Activated CD4-positive, alpha-beta T cell treated with anti-CD3 and anti-CD28 coated beads for 1 hour (primary cell): ENCODE results near the gene STPG2.

Source experiments
- DNase-seq: peaks from one replicate; pipeline ENCODE4 v3.0.0-alpha.2; 2020

The STPG2 gene

GRCh38 chr4:98143001-98143899 is at the start of gene STPG2:
STPG2 (minus strand) TSS chr4:98143476.
- DNase-seq = peak; percentile 89

GRCh38 chr4:98185279-98185678 is 42.0 kb upstream of the STPG2 start:
- no peak for DNase-seq

GRCh38 chr4:98181809-98182208 is 38.5 kb upstream of the STPG2 start:
- DNase-seq = no peak

- DNase-seq = no peak
Measured at GRCh38 chr4:98179951-98180350, 36.7 kb upstream of the STPG2 start.

GRCh38 chr4:98176531-98176930 is 33.3 kb upstream of the STPG2 start:
- no peak for DNase-seq

- no peak for DNase-seq
Measured at GRCh38 chr4:98170035-98170434, 26.8 kb upstream of the STPG2 start.

GRCh38 chr4:98166731-98167041 is 23.4 kb upstream of the STPG2 start:
- DNase-seq = no peak

GRCh38 chr4:98166025-98166730 is 22.9 kb upstream of the STPG2 start:
- DNase-seq = no peak

GRCh38 chr4:98162696-98163095 is 19.4 kb upstream of the STPG2 start:
- no peak for DNase-seq

GRCh38 chr4:98151145-98151924 is 8.1 kb upstream of the STPG2 start:
- DNase-seq = no peak

GRCh38 chr4:98150092-98150761 is 7.0 kb upstream of the STPG2 start:
- DNase-seq = no peak

- DNase-seq = no peak
Measured at GRCh38 chr4:98148856-98149255, 5.6 kb upstream of the STPG2 start.

GRCh38 chr4:98126141-98126540 is 17.1 kb downstream of the STPG2 start:
- no peak for DNase-seq

GRCh38 chr4:98125585-98125984 is 17.7 kb downstream of the STPG2 start:
- no peak for DNase-seq

- DNase-seq = no peak
Measured at GRCh38 chr4:98117363-98117762, 25.9 kb downstream of the STPG2 start.

GRCh38 chr4:98113012-98113411 is 30.3 kb downstream of the STPG2 start:
- no peak for DNase-seq

GRCh38 chr4:98110929-98111328 is 32.3 kb downstream of the STPG2 start:
- DNase-seq = no peak

- no peak for DNase-seq
Measured at GRCh38 chr4:98110214-98110613, 33.1 kb downstream of the STPG2 start.

- DNase-seq = no peak
Measured at GRCh38 chr4:98102660-98103059, 40.6 kb downstream of the STPG2 start.

- no peak for DNase-seq
Measured at GRCh38 chr4:98101988-98102387, 41.3 kb downstream of the STPG2 start.

- DNase-seq = no peak
Measured at GRCh38 chr4:98098764-98099163, 44.5 kb downstream of the STPG2 start.

- DNase-seq = no peak
Measured at GRCh38 chr4:98094118-98094517, 49.2 kb downstream of the STPG2 start.

- no peak for DNase-seq
Measured at GRCh38 chr4:98093662-98094061, 49.6 kb downstream of the STPG2 start.
